Smooth muscle cell (in vitro differentiated cells): Measurements from ENCODE around the gene LTB4R. TPM values are rescaled to one million over a fixed set of nuclear protein-coding genes. Genes with fewer than 3 reads are reported as not detected.

Experiments used
- DNase-seq: peaks from one replicate; lab custom pipeline; 2025; ENCODE audit not compliant: unreplicated experiment; lab: John Stamatoyannopoulos, UW
- H2AFZ ChIP-seq: fragments of 200-600 bp; sonication (generic); 2 replicates; pipeline ENCODE4 v1.6.0; 2016; ENCODE audit warnings: antibody characterized with exemption, low read depth, mild to moderate bottlenecking
- H3F3A ChIP-seq: fragments of 200-600 bp; sonication (generic); 2 replicates; pipeline ENCODE4 v1.6.0; 2017; ENCODE audit warnings: antibody characterized with exemption, low read depth
- H3K27ac ChIP-seq: fragments of 200-600 bp; sonication (generic); 2 replicates; pipeline ENCODE4 v1.5.1; 2016; ENCODE audit warnings: low read depth, mild to moderate bottlenecking
- H3K27me3 ChIP-seq: fragments of 200-600 bp; sonication (generic); 2 replicates; pipeline ENCODE4 v1.6.1; 2016; ENCODE audit warnings: low read depth, mild to moderate bottlenecking
- H3K36me3 ChIP-seq: fragments of 200-600 bp; sonication (generic); 2 replicates; pipeline ENCODE4 v1.5.1; 2016; ENCODE audit warnings: low read depth
- H3K4me1 ChIP-seq: fragments of 200-600 bp; sonication (generic); 2 replicates; pipeline ENCODE4 v1.5.1; 2016; ENCODE audit warnings: low read depth
- H3K4me2 ChIP-seq: fragments of 200-600 bp; sonication (generic); 2 replicates; pipeline ENCODE4 v1.6.0; 2016; ENCODE audit warnings: mild to moderate bottlenecking
- H3K4me3 ChIP-seq: fragments of 200-600 bp; sonication (generic); 2 replicates; pipeline ENCODE4 v1.5.1; 2016; ENCODE audit warnings: mild to moderate bottlenecking
- H3K79me2 ChIP-seq: fragments of 200-600 bp; sonication (generic); 2 replicates; pipeline ENCODE4 v1.6.0; 2016; ENCODE audit warnings: low read depth, mild to moderate bottlenecking
- H3K9ac ChIP-seq: fragments of 200-600 bp; sonication (generic); 2 replicates; pipeline ENCODE4 v1.6.0; 2016; ENCODE audit warnings: low read depth
- H3K9me3 ChIP-seq: fragments of 200-600 bp; sonication (generic); replicated peaks from 2 replicates; pipeline ENCODE4 v1.5.1; 2016; ENCODE audit warnings: low read depth
- H4K20me1 ChIP-seq: fragments of 200-600 bp; sonication (generic); 2 replicates; pipeline ENCODE4 v1.6.0; 2016; ENCODE audit warnings: low read depth
- WGBS: methylation state at CpG from one replicate; pipeline ENCODE4 v1.1.7; 2016; ENCODE audit warnings: low lambda C conversion rate; 5-methylcytosine and 5-hydroxymethylcytosine counted together
- polyA plus RNA-seq: library from polyadenylated mRNA; unstranded; fragments of >200 nt; fragmentation: Nextera tagmentation; extraction: Ambion mirVana; gene quantifications from 2 replicates; pipeline ENCODE4 v1.2.1, GENCODE V29; 2016
- total RNA-seq: library from RNA; depleted of rRNA; stranded (reverse); fragments of >200 nt; gene quantifications from 2 replicates; pipeline ENCODE4 v1.2.3, GENCODE V29; 2014
- TF ChIP-seq, protein P1 (sequence below): fragments of 200-600 bp; sonication (generic); IDR thresholded peaks from 2 replicates; pipeline ENCODE4 v1.5.1; 2017; ENCODE audit warnings: borderline replicate concordance, mild to moderate bottlenecking, antibody characterized with exemption; ENCODE audit not compliant: insufficient read depth, poor library complexity, severe bottlenecking

The LTB4R gene
- total and polyA plus RNA-seq, 2 experiments from 2014 or later, result 1.6 to 2.7 TPM

DNA sequence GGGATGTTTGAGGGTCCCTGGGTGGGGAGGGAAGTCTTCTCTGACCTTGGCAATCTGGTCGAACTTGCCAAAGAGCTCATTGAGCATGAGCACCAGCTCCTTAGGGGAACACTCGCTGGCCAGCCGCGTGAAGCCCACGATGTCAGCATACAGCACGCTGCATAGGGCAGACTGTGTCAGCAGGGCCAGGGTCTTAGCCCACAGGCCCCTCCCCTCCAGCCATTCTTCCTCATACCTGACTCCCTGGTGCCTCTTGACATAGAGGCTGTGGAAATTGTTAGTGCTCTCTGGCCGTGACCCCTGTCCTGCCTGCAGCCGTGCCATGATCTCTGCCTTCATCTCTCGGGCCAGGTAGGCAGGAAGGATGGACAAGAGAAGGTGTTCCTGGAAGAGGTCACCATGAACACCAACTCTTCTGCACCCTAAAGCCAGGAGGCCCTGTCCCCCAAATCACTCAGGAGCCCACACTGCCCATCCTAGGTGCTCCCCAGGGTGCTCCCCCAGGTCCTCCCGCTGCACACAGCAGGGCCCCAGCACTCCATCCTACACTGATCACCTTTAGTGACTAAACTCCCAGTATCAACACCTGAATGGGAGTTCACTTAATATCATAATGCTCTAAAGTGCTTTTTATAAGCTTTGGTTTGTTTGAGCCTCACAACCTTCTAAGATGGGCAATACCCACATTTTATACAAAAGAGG is 19.8 kb downstream of the LTB4R start:
- no peak overlapping the region for H3K9ac ChIP-seq
- no peaks in the 10 kb centered on the region for H3K79me2 ChIP-seq
- no peaks in the 10 kb centered on the region for H3F3A ChIP-seq
- no peaks in the 10 kb centered on the region for H4K20me1 ChIP-seq
- TF ChIP-seq, protein P1, sequence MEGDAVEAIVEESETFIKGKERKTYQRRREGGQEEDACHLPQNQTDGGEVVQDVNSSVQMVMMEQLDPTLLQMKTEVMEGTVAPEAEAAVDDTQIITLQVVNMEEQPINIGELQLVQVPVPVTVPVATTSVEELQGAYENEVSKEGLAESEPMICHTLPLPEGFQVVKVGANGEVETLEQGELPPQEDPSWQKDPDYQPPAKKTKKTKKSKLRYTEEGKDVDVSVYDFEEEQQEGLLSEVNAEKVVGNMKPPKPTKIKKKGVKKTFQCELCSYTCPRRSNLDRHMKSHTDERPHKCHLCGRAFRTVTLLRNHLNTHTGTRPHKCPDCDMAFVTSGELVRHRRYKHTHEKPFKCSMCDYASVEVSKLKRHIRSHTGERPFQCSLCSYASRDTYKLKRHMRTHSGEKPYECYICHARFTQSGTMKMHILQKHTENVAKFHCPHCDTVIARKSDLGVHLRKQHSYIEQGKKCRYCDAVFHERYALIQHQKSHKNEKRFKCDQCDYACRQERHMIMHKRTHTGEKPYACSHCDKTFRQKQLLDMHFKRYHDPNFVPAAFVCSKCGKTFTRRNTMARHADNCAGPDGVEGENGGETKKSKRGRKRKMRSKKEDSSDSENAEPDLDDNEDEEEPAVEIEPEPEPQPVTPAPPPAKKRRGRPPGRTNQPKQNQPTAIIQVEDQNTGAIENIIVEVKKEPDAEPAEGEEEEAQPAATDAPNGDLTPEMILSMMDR, result no peak
- H3K4me2 ChIP-seq, result no peak overlapping the region
- peaks cover 38% of the 10 kb centered on the region for H3K27me3 ChIP-seq
- H3K27ac ChIP-seq, result no peak overlapping the region
- H3K9me3 ChIP-seq, result no peaks in the 10 kb centered on the region
- H3K4me1 ChIP-seq, result peaks cover 6% of the 10 kb centered on the region
- H3K4me3 ChIP-seq, result no peak overlapping the region
- DNase-seq, result no peak
- whole genome bisulfite sequencing, result 89% methylated on average over 10 of the region's 10 CpGs
- no peak overlapping the region for H2AFZ ChIP-seq
- no peaks in the 10 kb centered on the region for H3K36me3 ChIP-seq

DNA sequence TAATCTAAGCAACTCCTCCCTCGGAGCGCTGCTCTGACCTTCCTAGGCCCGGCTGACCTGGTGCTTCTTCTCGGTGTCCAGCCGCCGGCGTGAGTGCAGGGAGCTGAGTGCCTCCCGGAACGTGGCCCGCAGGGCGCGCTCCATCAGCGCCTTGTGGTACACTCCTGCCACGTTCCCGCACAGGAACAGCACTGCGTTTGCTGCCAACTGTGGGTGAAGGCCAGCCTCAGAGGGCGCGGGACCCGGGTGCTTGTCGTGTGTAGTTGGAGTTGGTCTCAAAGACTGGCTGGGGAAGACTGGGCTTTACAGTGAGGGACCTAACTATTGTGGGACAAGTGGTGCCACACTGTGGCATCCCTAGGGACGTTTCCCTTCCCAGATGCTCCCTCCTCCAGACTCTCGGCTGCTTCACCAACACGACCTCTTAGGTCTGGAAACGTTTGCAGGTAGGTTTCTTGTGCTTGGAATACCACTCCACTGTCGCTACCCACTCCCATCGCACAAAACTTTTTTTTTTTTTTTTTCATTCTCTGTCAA is 20.5 kb downstream of the LTB4R start:
- Histone ChIP-seq H2AFZ (peak overlapping the region; percentile 83), H3K9me3 (no peaks in the 10 kb centered on the region), H4K20me1 (no peaks in the 10 kb centered on the region), H3K4me2 (peak overlapping the region; percentile 93), H3K27me3 (peaks cover 45% of the 10 kb centered on the region), H3K79me2 (no peaks in the 10 kb centered on the region), H3K36me3 (no peaks in the 10 kb centered on the region), H3K4me3 (no peak overlapping the region), H3F3A (no peaks in the 10 kb centered on the region), H3K9ac (no peak overlapping the region), H3K4me1 (peaks cover 6% of the 10 kb centered on the region), H3K27ac (no peak overlapping the region)
- DNase-seq, result no peak
- 65% methylated on average over 26 of the region's 26 CpGs for WGBS
- TF ChIP-seq, protein P1, result no peak

DNA sequence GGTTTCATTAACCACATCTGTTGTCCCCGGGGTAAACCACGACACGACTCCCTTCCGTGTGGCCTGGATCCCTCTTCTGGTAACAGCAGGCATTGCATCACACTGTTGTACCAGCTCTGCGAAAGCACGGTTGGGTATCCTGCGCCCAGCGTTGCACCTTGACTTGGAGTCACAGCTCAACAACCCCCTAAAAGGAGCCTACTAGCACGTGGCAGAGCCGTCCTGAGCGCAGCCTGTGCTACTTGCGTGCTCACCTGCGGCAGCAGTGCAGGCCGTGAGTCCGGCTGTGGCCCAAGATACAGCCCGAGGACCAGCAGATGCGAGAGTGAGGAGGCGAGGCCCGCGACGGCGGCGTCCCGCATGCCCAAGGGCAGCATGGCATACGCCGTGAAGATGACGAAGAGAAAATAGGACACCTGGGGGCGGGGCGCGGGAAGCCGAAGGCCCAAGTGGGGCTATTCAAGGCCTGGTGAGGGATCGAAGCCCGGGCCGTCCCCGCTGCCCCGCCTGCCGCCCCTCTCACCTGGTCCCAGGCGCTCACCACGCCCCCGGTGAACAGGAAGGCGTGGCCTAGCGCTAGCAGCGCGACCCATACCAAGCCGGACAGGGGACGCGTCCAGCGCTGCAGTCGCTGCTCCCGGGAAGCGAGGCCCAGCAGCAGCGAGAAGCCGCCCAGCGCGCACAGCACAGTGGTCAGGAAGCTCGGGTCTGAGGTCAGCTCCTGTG is 21.1 kb downstream of the LTB4R start:
- Histone ChIP-seq H3K4me3 (peak overlapping the region; percentile 45), H2AFZ (peak overlapping the region; percentile 83), H3K79me2 (no peaks in the 10 kb centered on the region), H3K36me3 (no peaks in the 10 kb centered on the region), H3K9me3 (no peaks in the 10 kb centered on the region), H3K4me2 (peak overlapping the region; percentile 93), H3K27ac (no peak overlapping the region), H4K20me1 (no peaks in the 10 kb centered on the region), H3K4me1 (peaks cover 6% of the 10 kb centered on the region), H3K9ac (no peak overlapping the region), H3K27me3 (peaks cover 51% of the 10 kb centered on the region), H3F3A (no peaks in the 10 kb centered on the region)
- WGBS, result 4% methylated on average over 51 of the region's 56 CpGs
- TF ChIP-seq, protein P1, result peak; percentile 67
- DNase-seq, result no peak
